BE2C (cell line): ENCODE results near the gene DIPK1A. TPM values are rescaled to one million over a fixed set of nuclear protein-coding genes. Genes with fewer than 3 reads are reported as not detected.

ENCODE experiments used
- DNase-seq: peaks from one replicate; pipeline ENCODE4 v3.0.0-alpha.2; 2020
- H3K27me3 ChIP-seq: fragments of 250-450 bp; sonication (Bioruptor Pico); 2 replicates; pipeline ENCODE4 v1.5.1; 2020; ENCODE audit warnings: mild to moderate bottlenecking
- H3K36me3 ChIP-seq: fragments of 250-450 bp; sonication (Bioruptor Pico); 2 replicates; pipeline ENCODE4 v1.5.1; 2020; ENCODE audit warnings: mild to moderate bottlenecking
- H3K4me1 ChIP-seq: fragments of 250-450 bp; sonication (Bioruptor Pico); 2 replicates; pipeline ENCODE4 v1.5.1; 2020
- H3K4me3 ChIP-seq: 2 replicates; pipeline ENCODE4 v1.5.1; 2011; ENCODE audit warnings: low read depth, low read length
- H3K9me3 ChIP-seq: fragments of 250-450 bp; sonication (Bioruptor Pico); 2 replicates; pipeline ENCODE4 v1.5.1; 2020
- CTCF ChIP-seq: IDR thresholded peaks from 2 replicates; pipeline ENCODE4 v1.5.1; 2012; ENCODE audit warnings: mild to moderate bottlenecking, low read depth, low read length
- polyA plus RNA-seq: library from polyadenylated mRNA; unstranded; fragments of >200 nt; gene quantifications from one replicate; pipeline ENCODE4 v1.2.1, GENCODE V29; 2012; ENCODE audit warnings: low read depth, missing spikeins; ENCODE audit not compliant: insufficient read length, insufficient read depth

The DIPK1A gene
- polyA plus RNA-seq: 1.4 TPM

- DNase-seq: peak; percentile 76
- Histone ChIP-seq H3K4me1 (no peaks in the 10 kb centered on the region; the same call in 1 of the 2 replicates), H3K4me3 (peak within 1 kb of the TSS; percentile 66), H3K36me3 (no peaks in the 10 kb centered on the region), H3K9me3 (no peaks in the 10 kb centered on the region), H3K27me3 (no peaks in the 10 kb centered on the region)
- no peak for TF ChIP-seq CTCF
These were observed at the start of gene DIPK1A for GRCh38 chr1:92961131-92961895. Gene DIPK1A, minus strand, starts transcription at chr1:92961462. Its CDS starts 33 bp downstream, at chr1:92961429.

GRCh38 chr1:93007941-93008577, 46.8 kb upstream of the DIPK1A start:
- no peaks in the 10 kb centered on the region for H3K27me3 ChIP-seq
- no peak for TF ChIP-seq CTCF
- no peaks in the 10 kb centered on the region for H3K36me3 ChIP-seq
- no peak for DNase-seq
- H3K9me3 ChIP-seq: no peaks in the 10 kb centered on the region
- H3K4me3 ChIP-seq: no peak overlapping the region
- H3K4me1 ChIP-seq: no peaks in the 10 kb centered on the region; the same call in 1 of the 2 replicates

GRCh38 chr1:93005252-93005598, 44.0 kb upstream of the DIPK1A start:
- no peaks in the 10 kb centered on the region for H3K9me3 ChIP-seq
- no peaks in the 10 kb centered on the region for H3K27me3 ChIP-seq
- H3K4me1 ChIP-seq: no peaks in the 10 kb centered on the region; the same call in 1 of the 2 replicates
- no peak for TF ChIP-seq CTCF
- H3K4me3 ChIP-seq: no peak overlapping the region
- DNase-seq: no peak
- no peaks in the 10 kb centered on the region for H3K36me3 ChIP-seq

- Histone ChIP-seq H3K9me3 (no peaks in the 10 kb centered on the region), H3K4me1 (no peaks in the 10 kb centered on the region; the same call in 1 of the 2 replicates), H3K36me3 (no peaks in the 10 kb centered on the region), H3K4me3 (no peak overlapping the region), H3K27me3 (no peaks in the 10 kb centered on the region)
- no peak for DNase-seq
- no peak for TF ChIP-seq CTCF
These were observed 43.4 kb upstream of the DIPK1A start for GRCh38 chr1:93004566-93005251.

GRCh38 chr1:93003981-93004380, 42.7 kb upstream of the DIPK1A start:
- no peaks in the 10 kb centered on the region; the same call in 1 of the 2 replicates for H3K4me1 ChIP-seq
- TF ChIP-seq CTCF: no peak
- no peaks in the 10 kb centered on the region for H3K9me3 ChIP-seq
- no peak overlapping the region for H3K4me3 ChIP-seq
- no peak for DNase-seq
- H3K36me3 ChIP-seq: no peaks in the 10 kb centered on the region
- no peaks in the 10 kb centered on the region for H3K27me3 ChIP-seq
